ENCODE results near the gene C10orf62. TPM values are rescaled to one million over a fixed set of nuclear protein-coding genes. Genes with fewer than 3 reads are reported as not detected.

C10orf62 gene
- total and polyA plus RNA-seq, 9 of the 15 experiments (the other 6 are each of a cell fraction or from before 2014, with no cell fraction given), result not detected

- TF ChIP-seq ZNF592 (IDR thresholded peaks at IDR 0.05), result no peak
- no peak for TF ChIP-seq E2F5 (CRISPR knock-in tag; IDR thresholded peaks at IDR 0.05)
- no peak for TF ChIP-seq TEAD2 (tag; IDR thresholded peaks at IDR 0.05)
- TF ChIP-seq KLF16 (IDR thresholded peaks at IDR 0.05), result no peak
- no peak for TF ChIP-seq CBFA2T2 (conservative IDR thresholded peaks at IDR 0.05)
- TF ChIP-seq, protein P1, sequence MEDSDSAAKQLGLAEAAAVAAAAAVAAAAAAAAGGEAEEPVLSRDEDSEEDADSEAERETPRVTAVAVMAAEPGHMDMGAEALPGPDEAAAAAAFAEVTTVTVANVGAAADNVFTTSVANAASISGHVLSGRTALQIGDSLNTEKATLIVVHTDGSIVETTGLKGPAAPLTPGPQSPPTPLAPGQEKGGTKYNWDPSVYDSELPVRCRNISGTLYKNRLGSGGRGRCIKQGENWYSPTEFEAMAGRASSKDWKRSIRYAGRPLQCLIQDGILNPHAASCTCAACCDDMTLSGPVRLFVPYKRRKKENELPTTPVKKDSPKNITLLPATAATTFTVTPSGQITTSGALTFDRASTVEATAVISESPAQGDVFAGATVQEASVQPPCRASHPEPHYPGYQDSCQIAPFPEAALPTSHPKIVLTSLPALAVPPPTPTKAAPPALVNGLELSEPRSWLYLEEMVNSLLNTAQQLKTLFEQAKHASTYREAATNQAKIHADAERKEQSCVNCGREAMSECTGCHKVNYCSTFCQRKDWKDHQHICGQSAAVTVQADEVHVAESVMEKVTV (CRISPR knock-in tag; IDR thresholded peaks at IDR 0.05), result no peak
- no peak for TF ChIP-seq CBX1 (IDR thresholded peaks at IDR 0.05; ENCODE audit: low read depth)
- no peak for TF ChIP-seq POLR2A (conservative IDR thresholded peaks at IDR 0.05)
- TF ChIP-seq CHAMP1 (IDR thresholded peaks at IDR 0.05), result no peak
Measured at GRCh38 chr10:97635577-97635976, 46.1 kb downstream of the C10orf62 start (continued).

All from K562 (cell line).